Measurements from ENCODE around the gene OBSL1. TPM values are rescaled to one million over a fixed set of nuclear protein-coding genes. Genes with fewer than 3 reads are reported as not detected.

Gene OBSL1
- total and polyA plus RNA-seq, 10 of the 15 experiments (the other 5 are each of a cell fraction or from before 2014, with no cell fraction given) = 0.14 to 0.77 TPM; not detected in 8

DNA sequence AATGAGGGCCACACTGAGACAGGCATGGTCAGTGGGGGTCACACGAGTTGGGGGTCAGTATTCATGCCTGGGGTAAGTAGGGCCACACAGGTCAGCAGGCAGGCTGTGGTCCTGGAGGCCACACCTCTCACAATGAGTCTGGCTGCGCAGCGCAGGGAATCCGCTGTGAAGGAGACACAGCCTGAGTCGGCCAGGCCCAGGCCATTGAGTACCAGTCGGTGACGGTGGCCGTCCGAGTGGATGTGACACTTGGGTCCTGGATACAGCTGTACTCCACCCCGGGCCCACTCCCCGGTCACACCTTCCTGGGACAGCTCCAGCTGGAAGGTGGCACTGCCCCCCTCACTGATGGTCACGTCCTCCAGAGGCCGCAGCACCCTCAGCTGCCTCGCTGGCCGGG lies 17.0 kb downstream of the OBSL1 start:
- Histone ChIP-seq H4K20me1 (ENCODE audit: control insufficient read depth, insufficient read depth) (no peaks in the 10 kb centered on the region), H3K4me2 (ENCODE audit: control insufficient read depth, insufficient read depth) (no peak overlapping the region), H3K4me3 (no peak overlapping the region), H3K79me2 (ENCODE audit: control insufficient read depth, insufficient read depth, low read length) (no peaks in the 10 kb centered on the region), H3K9me3 (replicated peaks; ENCODE audit: control insufficient read depth, insufficient read depth, low read length) (no peaks in the 10 kb centered on the region; the same call in 2 of the 3 replicates), H2AFZ (ENCODE audit: control insufficient read depth, low read depth, low read length) (no peak overlapping the region), H3K27ac (ENCODE audit: control insufficient read depth, insufficient read depth) (no peak overlapping the region), H3K27me3 (replicated peaks in 1 of 2; ENCODE audit: control insufficient read depth in 2 of 2, insufficient read depth in 2 of 2, low read length in 1 of 2) (peaks cover 3 to 8% of the 10 kb centered on the region in 2 experiments), H3K9ac (ENCODE audit: control insufficient read depth, insufficient read depth, low read length) (no peak overlapping the region), H3K4me1 (ENCODE audit: control insufficient read depth, insufficient read depth, low read length) (no peaks in the 10 kb centered on the region; the same call in 1 of the 2 replicates), H3K36me3 (ENCODE audit: control insufficient read depth in 2 of 2, insufficient read depth in 2 of 2, low read length in 1 of 2) (no peaks in the 10 kb centered on the region)
- ATAC-seq (no peak), DNase-seq (ENCODE audit: low read depth, low spot score) (no peak), FAIRE-seq (no peak)
- TF ChIP-seq CBX3 (IDR thresholded peaks at IDR 0.05; ENCODE audit: borderline replicate concordance, low read depth) (no peak), FOS (IDR thresholded peaks at IDR 0.05; ENCODE audit: borderline replicate concordance, extremely low read depth, insufficient read length) (no peak), POLR2AphosphoS2 (IDR thresholded peaks at IDR 0.05; ENCODE audit: low read depth, low read length) (no peak), KDM1A (IDR thresholded peaks at IDR 0.05; ENCODE audit: borderline replicate concordance) (no peak), SIN3A (IDR thresholded peaks at IDR 0.05; ENCODE audit: low read depth, low read length) (no peak), NR2F1 (conservative IDR thresholded peaks at IDR 0.05) (no peak), IKZF2 (IDR thresholded peaks at IDR 0.05) (no peak), NFXL1 (IDR thresholded peaks at IDR 0.05; ENCODE audit: borderline replicate concordance) (no peak), SMAD5 (IDR thresholded peaks at IDR 0.05; ENCODE audit: low read depth) (no peak), TARDBP (IDR thresholded peaks at IDR 0.05; ENCODE audit: borderline replicate concordance) (no peak), PML (IDR thresholded peaks at IDR 0.05; ENCODE audit: low read length) (no peak), TCF7 (IDR thresholded peaks at IDR 0.05; ENCODE audit: borderline replicate concordance) (no peak), SMARCA5 (IDR thresholded peaks at IDR 0.05) (no peak), ZNF622 (IDR thresholded peaks at IDR 0.05) (no peak)
- TF ChIP-seq, protein P1, sequence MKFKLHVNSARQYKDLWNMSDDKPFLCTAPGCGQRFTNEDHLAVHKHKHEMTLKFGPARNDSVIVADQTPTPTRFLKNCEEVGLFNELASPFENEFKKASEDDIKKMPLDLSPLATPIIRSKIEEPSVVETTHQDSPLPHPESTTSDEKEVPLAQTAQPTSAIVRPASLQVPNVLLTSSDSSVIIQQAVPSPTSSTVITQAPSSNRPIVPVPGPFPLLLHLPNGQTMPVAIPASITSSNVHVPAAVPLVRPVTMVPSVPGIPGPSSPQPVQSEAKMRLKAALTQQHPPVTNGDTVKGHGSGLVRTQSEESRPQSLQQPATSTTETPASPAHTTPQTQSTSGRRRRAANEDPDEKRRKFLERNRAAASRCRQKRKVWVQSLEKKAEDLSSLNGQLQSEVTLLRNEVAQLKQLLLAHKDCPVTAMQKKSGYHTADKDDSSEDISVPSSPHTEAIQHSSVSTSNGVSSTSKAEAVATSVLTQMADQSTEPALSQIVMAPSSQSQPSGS (IDR thresholded peaks at IDR 0.05; ENCODE audit: low read length) = no peak
- TF ChIP-seq, protein P2, sequence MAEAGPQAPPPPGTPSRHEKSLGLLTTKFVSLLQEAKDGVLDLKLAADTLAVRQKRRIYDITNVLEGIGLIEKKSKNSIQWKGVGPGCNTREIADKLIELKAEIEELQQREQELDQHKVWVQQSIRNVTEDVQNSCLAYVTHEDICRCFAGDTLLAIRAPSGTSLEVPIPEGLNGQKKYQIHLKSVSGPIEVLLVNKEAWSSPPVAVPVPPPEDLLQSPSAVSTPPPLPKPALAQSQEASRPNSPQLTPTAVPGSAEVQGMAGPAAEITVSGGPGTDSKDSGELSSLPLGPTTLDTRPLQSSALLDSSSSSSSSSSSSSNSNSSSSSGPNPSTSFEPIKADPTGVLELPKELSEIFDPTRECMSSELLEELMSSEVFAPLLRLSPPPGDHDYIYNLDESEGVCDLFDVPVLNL (IDR thresholded peaks at IDR 0.05; ENCODE audit: low read depth, low read length) = no peak
- BruUV-seq (replicated peaks) = no TSS peak
- POLR2A ChIA-PET = no interaction called here
- in situ Hi-C loops (cut with MboI) (no loop called here), intact Hi-C loops (cut with micrococcal nuclease; ENCODE audit: unreplicated experiment) (no loop called here)
- RAD21 ChIA-PET (ENCODE audit: unreplicated experiment) = no interaction called here
- CTCF ChIA-PET = no interaction called here
- SMC1A ChIA-PET (ENCODE audit: uncharacterized antibody, unreplicated experiment) = no interaction called here
- WGBS (ENCODE audit: insufficient coverage, insufficient replicate concordance, low lambda C conversion rate, missing lambda C conversion rate) = 78% methylated on average over 15 of the region's 15 CpGs
